ENCODE results near the gene ARRDC2.

DNA sequence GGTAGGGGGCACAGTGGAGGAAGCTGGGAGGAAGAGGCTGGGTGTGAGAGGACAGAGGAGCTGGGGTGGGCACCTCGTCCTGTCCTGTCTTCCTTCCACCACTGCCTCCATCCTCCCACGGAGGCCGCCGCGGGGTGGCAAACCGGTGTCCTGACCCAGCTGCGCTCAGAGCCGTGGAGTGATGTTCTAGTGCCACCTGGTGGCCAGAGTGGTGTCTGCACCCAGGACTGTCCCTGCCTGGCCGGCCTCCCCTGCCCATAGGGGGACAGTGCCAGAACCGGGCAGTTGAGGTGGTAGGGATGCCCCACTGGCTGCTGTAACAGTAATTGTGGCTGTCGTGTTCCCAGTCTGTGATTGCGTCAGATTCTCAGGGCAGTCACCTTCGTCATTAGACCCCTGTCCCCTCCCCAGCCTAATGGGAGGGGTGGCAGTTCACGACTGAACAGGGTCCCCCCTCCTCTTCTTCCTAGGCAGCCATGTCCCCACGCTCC lies 11.1 kb upstream of the ARRDC2 start:
- TF ChIP-seq CTCF (IDR thresholded peaks at IDR 0.05 in 2 of 3, conservative IDR thresholded peaks at IDR 0.05 in 1 of 3; ENCODE audit: insufficient read depth in 2 of 3, low read depth in 1 of 3, low read length in 3 of 3): peak; percentile 96 to 99 (median 98)
- TF ChIP-seq, protein P1, sequence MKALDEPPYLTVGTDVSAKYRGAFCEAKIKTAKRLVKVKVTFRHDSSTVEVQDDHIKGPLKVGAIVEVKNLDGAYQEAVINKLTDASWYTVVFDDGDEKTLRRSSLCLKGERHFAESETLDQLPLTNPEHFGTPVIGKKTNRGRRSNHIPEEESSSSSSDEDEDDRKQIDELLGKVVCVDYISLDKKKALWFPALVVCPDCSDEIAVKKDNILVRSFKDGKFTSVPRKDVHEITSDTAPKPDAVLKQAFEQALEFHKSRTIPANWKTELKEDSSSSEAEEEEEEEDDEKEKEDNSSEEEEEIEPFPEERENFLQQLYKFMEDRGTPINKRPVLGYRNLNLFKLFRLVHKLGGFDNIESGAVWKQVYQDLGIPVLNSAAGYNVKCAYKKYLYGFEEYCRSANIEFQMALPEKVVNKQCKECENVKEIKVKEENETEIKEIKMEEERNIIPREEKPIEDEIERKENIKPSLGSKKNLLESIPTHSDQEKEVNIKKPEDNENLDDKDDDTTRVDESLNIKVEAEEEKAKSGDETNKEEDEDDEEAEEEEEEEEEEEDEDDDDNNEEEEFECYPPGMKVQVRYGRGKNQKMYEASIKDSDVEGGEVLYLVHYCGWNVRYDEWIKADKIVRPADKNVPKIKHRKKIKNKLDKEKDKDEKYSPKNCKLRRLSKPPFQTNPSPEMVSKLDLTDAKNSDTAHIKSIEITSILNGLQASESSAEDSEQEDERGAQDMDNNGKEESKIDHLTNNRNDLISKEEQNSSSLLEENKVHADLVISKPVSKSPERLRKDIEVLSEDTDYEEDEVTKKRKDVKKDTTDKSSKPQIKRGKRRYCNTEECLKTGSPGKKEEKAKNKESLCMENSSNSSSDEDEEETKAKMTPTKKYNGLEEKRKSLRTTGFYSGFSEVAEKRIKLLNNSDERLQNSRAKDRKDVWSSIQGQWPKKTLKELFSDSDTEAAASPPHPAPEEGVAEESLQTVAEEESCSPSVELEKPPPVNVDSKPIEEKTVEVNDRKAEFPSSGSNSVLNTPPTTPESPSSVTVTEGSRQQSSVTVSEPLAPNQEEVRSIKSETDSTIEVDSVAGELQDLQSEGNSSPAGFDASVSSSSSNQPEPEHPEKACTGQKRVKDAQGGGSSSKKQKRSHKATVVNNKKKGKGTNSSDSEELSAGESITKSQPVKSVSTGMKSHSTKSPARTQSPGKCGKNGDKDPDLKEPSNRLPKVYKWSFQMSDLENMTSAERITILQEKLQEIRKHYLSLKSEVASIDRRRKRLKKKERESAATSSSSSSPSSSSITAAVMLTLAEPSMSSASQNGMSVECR (CRISPR knock-in tag; IDR thresholded peaks at IDR 0.05): peak; percentile 70
- TF ChIP-seq ZNF224 (CRISPR knock-in tag; IDR thresholded peaks at IDR 0.05): no peak
- TF ChIP-seq, protein P2, sequence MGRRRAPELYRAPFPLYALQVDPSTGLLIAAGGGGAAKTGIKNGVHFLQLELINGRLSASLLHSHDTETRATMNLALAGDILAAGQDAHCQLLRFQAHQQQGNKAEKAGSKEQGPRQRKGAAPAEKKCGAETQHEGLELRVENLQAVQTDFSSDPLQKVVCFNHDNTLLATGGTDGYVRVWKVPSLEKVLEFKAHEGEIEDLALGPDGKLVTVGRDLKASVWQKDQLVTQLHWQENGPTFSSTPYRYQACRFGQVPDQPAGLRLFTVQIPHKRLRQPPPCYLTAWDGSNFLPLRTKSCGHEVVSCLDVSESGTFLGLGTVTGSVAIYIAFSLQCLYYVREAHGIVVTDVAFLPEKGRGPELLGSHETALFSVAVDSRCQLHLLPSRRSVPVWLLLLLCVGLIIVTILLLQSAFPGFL (CRISPR knock-in tag; IDR thresholded peaks at IDR 0.05): no peak
- TF ChIP-seq SP2 (IDR thresholded peaks at IDR 0.05; ENCODE audit: extremely low read depth, low read depth, low read length, poor library complexity, severe bottlenecking): no peak
- peak; percentile 32 for TF ChIP-seq TBP (optimal IDR thresholded peaks at IDR 0.05; ENCODE audit: low read depth, low read length)
- TF ChIP-seq MAFK (IDR thresholded peaks at IDR 0.05; ENCODE audit: low read length): no peak
- no peak for TF ChIP-seq CHD2 (IDR thresholded peaks at IDR 0.05; ENCODE audit: low read depth, low read length)
- no peak for TF ChIP-seq NRF1 (conservative IDR thresholded peaks at IDR 0.05 in 1 of 2, IDR thresholded peaks at IDR 0.05 in 1 of 2)
- TF ChIP-seq ZNF384 (IDR thresholded peaks at IDR 0.05; ENCODE audit: low read depth, low read length): no peak
- TF ChIP-seq, protein P3, sequence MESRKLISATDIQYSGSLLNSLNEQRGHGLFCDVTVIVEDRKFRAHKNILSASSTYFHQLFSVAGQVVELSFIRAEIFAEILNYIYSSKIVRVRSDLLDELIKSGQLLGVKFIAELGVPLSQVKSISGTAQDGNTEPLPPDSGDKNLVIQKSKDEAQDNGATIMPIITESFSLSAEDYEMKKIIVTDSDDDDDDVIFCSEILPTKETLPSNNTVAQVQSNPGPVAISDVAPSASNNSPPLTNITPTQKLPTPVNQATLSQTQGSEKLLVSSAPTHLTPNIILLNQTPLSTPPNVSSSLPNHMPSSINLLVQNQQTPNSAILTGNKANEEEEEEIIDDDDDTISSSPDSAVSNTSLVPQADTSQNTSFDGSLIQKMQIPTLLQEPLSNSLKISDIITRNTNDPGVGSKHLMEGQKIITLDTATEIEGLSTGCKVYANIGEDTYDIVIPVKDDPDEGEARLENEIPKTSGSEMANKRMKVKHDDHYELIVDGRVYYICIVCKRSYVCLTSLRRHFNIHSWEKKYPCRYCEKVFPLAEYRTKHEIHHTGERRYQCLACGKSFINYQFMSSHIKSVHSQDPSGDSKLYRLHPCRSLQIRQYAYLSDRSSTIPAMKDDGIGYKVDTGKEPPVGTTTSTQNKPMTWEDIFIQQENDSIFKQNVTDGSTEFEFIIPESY (CRISPR knock-in tag; IDR thresholded peaks at IDR 0.05): 0 out of 2 replicates have a peak, but pooled peaks have one; percentile 48
- TF ChIP-seq, protein P4, sequence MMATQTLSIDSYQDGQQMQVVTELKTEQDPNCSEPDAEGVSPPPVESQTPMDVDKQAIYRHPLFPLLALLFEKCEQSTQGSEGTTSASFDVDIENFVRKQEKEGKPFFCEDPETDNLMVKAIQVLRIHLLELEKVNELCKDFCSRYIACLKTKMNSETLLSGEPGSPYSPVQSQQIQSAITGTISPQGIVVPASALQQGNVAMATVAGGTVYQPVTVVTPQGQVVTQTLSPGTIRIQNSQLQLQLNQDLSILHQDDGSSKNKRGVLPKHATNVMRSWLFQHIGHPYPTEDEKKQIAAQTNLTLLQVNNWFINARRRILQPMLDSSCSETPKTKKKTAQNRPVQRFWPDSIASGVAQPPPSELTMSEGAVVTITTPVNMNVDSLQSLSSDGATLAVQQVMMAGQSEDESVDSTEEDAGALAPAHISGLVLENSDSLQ (IDR thresholded peaks at IDR 0.05): no peak
- TF ChIP-seq ZKSCAN1 (IDR thresholded peaks at IDR 0.05; ENCODE audit: low read depth, low read length): no peak
- TF ChIP-seq ILF3 (IDR thresholded peaks at IDR 0.05; ENCODE audit: borderline replicate concordance): no peak
